HG03039 (cell line): ENCODE results near the gene CTSH.

Source experiments
- ATAC-seq: cut with Tn5 transposase; IDR thresholded peaks from one replicate; pipeline ENCODE4 v1.9.1; 2021; ENCODE audit warnings: mild to moderate bottlenecking, moderate library complexity; ENCODE audit not compliant: unreplicated experiment

CTSH gene

GRCh38 chr15:78944669-78945407, at the start of gene CTSH:
Gene CTSH (minus strand): TSS chr15:78945046. CDS start chr15:78944981, 65 bp downstream.
- peak; percentile 56 for ATAC-seq

- no peak for ATAC-seq
These were observed 49.2 kb upstream of the CTSH start for GRCh38 chr15:78993931-78994530.

- ATAC-seq, result no peak
These were observed 48.5 kb upstream of the CTSH start for GRCh38 chr15:78993257-78993930.

GRCh38 chr15:78992416-78993256, 47.8 kb upstream of the CTSH start:
- ATAC-seq, result no peak

- no peak for ATAC-seq
These were observed 47.0 kb upstream of the CTSH start for GRCh38 chr15:78991879-78992278.

GRCh38 chr15:78991476-78991875, 46.6 kb upstream of the CTSH start:
- no peak for ATAC-seq

GRCh38 chr15:78990278-78990677, 45.4 kb upstream of the CTSH start:
- no peak for ATAC-seq

- no peak for ATAC-seq
These were observed 44.9 kb upstream of the CTSH start for GRCh38 chr15:78989701-78990240.

GRCh38 chr15:78988361-78988911, 43.6 kb upstream of the CTSH start:
- ATAC-seq, result peak; percentile 47

- no peak for ATAC-seq
These were observed 42.9 kb upstream of the CTSH start for GRCh38 chr15:78987556-78988360.

- no peak for ATAC-seq
These were observed 41.1 kb upstream of the CTSH start for GRCh38 chr15:78985859-78986475.

- ATAC-seq, result no peak
These were observed 39.2 kb upstream of the CTSH start for GRCh38 chr15:78984041-78984440.

- no peak for ATAC-seq
These were observed 38.5 kb upstream of the CTSH start for GRCh38 chr15:78983146-78983918.

- no peak for ATAC-seq
These were observed 37.9 kb upstream of the CTSH start for GRCh38 chr15:78982736-78983135.

GRCh38 chr15:78981532-78982313, 36.9 kb upstream of the CTSH start:
- ATAC-seq, result no peak

- no peak for ATAC-seq
These were observed 34.8 kb upstream of the CTSH start for GRCh38 chr15:78979456-78980320.
